ENCODE results near the gene GLUD2. TPM values are rescaled to one million over a fixed set of nuclear protein-coding genes. Genes with fewer than 3 reads are reported as not detected.
"Not testable (repeated sequence)": the region's sequence is repeated elsewhere in the genome, so short reads cannot be mapped to it uniquely, and the experiment has no call there.

GLUD2 gene
- total RNA-seq, 3 donors from 2014 or later = 0.14 to 0.70 (median 0.24) TPM

- DNase-seq = no peak
- ATAC-seq = no peak
- TF ChIP-seq CTCF (IDR thresholded peaks at IDR 0.05) = no peak
- intact Hi-C loops (cut with DNase I, micrococcal nuclease) = no loop called here
- Histone ChIP-seq H3K9me3 (no peaks in the 10 kb centered on the region), H3K4me3 (no peak overlapping the region), H3K36me3 (ENCODE audit: low read depth) (no peaks in the 10 kb centered on the region), H3K4me1 (ENCODE audit: low read depth) (no peaks in the 10 kb centered on the region)
Measured at GRCh38 chrX:121064579-121064978, 17.2 kb downstream of the GLUD2 start.

- ATAC-seq; H3K9me3 ChIP-seq; H3K36me3 ChIP-seq (ENCODE audit: low read depth); intact Hi-C loops (cut with DNase I, micrococcal nuclease); DNase-seq; H3K4me1 ChIP-seq (ENCODE audit: low read depth); H3K4me3 ChIP-seq: not testable (repeated sequence)
Measured at GRCh38 chrX:121084247-121084646, 36.8 kb downstream of the GLUD2 start.

GRCh38 chrX:121084903-121085611 is 37.6 kb downstream of the GLUD2 start:
- DNase-seq (no peak), ATAC-seq (no peak)
- no peak for TF ChIP-seq CTCF (IDR thresholded peaks at IDR 0.05)
- intact Hi-C loops (cut with DNase I, micrococcal nuclease) = no loop called here
- Histone ChIP-seq H3K36me3 (ENCODE audit: low read depth) (no peaks in the 10 kb centered on the region), H3K4me3 (no peak overlapping the region), H3K9me3 (no peaks in the 10 kb centered on the region), H3K4me1 (ENCODE audit: low read depth) (no peaks in the 10 kb centered on the region)

GRCh38 chrX:121085612-121086010 is 38.2 kb downstream of the GLUD2 start:
- Histone ChIP-seq H3K9me3 (no peaks in the 10 kb centered on the region), H3K4me1 (ENCODE audit: low read depth) (no peaks in the 10 kb centered on the region), H3K4me3 (no peak overlapping the region), H3K36me3 (ENCODE audit: low read depth) (no peaks in the 10 kb centered on the region)
- intact Hi-C loops (cut with DNase I, micrococcal nuclease) = no loop called here
- no peak for DNase-seq
- ATAC-seq = no peak
- no peak for TF ChIP-seq CTCF (IDR thresholded peaks at IDR 0.05)

GRCh38 chrX:121093011-121093410 is 45.6 kb downstream of the GLUD2 start:
- DNase-seq (no peak), ATAC-seq (no peak)
- no peak for TF ChIP-seq CTCF (IDR thresholded peaks at IDR 0.05)
- Histone ChIP-seq H3K9me3 (no peaks in the 10 kb centered on the region), H3K4me1 (ENCODE audit: low read depth) (no peaks in the 10 kb centered on the region), H3K4me3 (no peak overlapping the region), H3K36me3 (ENCODE audit: low read depth) (no peaks in the 10 kb centered on the region)
- intact Hi-C loops (cut with DNase I, micrococcal nuclease) = no loop called here

Other genes with a start within 250 kb of the GLUD2 start
- gene CT47B1, start 171.7 kb upstream of the GLUD2 start, total RNA-seq = not detected
- not detected for gene CT47A11, start 110.5 kb upstream of the GLUD2 start, total RNA-seq
- not detected for gene CT47A10, start 105.6 kb upstream of the GLUD2 start, total RNA-seq
- not detected for gene CT47A9, start 100.7 kb upstream of the GLUD2 start, total RNA-seq
- gene CT47A8, start 95.9 kb upstream of the GLUD2 start, total RNA-seq = not detected
- gene CT47A7, start 91.0 kb upstream of the GLUD2 start, total RNA-seq = not detected
- gene CT47A6, start 86.1 kb upstream of the GLUD2 start, total RNA-seq = not detected
- not detected for gene CT47A5, start 81.3 kb upstream of the GLUD2 start, total RNA-seq
- not detected for gene CT47A4, start 76.4 kb upstream of the GLUD2 start, total RNA-seq
- not detected for gene CT47A3, start 71.5 kb upstream of the GLUD2 start, total RNA-seq
- not detected for gene CT47A2, start 66.7 kb upstream of the GLUD2 start, total RNA-seq
- gene CT47A1, start 61.9 kb upstream of the GLUD2 start, total RNA-seq = not detected